Breast epithelium (tissue), 3 donors: ENCODE data around the gene KCNN3.

Experiments
- POLR2A ChIP-seq: fragments of 450-650 bp; IDR thresholded peaks from one replicate; pipeline ENCODE4 v1.6.1; 2016; ENCODE audit warnings: antibody characterized with exemption, mild to moderate bottlenecking, moderate library complexity
- POLR2AphosphoS5 ChIP-seq, 3 donors: sonication (generic); formaldehyde crosslinking; IDR thresholded peaks; one replicate each; pipeline ENCODE4 v1.6.1; 2017; ENCODE audit warnings: antibody characterized with exemption in 3 of 3
- TF ChIP-seq, protein P1 (sequence below), 3 donors: fragments of 450-650 bp; IDR thresholded peaks; one replicate each; pipeline ENCODE4 v1.5.1; 2016 to 2017; ENCODE audit warnings: antibody characterized with exemption in 3 of 3, mild to moderate bottlenecking in 3 of 3, moderate library complexity in 3 of 3

DNA sequence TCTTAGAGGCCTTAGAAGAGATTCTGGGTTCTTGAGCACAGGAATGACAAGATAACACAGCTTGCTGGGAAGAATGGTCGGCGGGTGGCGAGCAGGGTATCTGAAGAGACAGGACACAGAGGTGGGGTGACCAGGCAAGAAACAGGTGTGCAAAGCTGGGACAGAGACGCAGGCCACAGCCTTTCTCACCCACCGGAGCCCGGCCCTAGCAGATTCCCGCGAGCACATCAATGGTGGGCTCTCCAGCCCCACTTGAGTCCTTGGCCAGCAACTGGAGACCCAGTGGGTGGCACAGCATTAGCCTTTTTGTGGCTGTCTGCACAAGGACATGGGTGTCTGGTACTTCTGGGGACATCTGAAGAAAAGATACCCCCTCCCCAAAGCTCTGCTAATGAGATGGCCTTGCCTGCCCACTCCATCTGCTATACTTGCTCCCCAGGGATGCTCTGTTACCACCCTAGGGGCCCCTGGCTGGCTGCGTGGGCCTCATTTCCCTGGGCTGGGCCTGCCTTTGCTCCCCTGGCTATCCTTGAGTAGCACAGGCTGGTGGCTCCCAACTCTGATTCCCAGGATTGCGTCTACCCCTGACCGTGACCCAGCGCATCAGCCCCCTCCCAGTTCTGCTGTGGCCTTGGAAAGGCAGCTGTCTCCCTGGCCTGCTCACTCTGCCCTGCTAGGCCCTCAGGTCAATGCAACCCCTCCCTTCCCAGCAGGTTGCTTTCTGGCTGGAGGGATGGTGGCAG lies 134.8 kb downstream of the KCNN3 start:
- TF ChIP-seq, protein P1, sequence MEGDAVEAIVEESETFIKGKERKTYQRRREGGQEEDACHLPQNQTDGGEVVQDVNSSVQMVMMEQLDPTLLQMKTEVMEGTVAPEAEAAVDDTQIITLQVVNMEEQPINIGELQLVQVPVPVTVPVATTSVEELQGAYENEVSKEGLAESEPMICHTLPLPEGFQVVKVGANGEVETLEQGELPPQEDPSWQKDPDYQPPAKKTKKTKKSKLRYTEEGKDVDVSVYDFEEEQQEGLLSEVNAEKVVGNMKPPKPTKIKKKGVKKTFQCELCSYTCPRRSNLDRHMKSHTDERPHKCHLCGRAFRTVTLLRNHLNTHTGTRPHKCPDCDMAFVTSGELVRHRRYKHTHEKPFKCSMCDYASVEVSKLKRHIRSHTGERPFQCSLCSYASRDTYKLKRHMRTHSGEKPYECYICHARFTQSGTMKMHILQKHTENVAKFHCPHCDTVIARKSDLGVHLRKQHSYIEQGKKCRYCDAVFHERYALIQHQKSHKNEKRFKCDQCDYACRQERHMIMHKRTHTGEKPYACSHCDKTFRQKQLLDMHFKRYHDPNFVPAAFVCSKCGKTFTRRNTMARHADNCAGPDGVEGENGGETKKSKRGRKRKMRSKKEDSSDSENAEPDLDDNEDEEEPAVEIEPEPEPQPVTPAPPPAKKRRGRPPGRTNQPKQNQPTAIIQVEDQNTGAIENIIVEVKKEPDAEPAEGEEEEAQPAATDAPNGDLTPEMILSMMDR (IDR thresholded peaks at IDR 0.05), result no peak
- TF ChIP-seq POLR2A (no peak), POLR2AphosphoS5 (IDR thresholded peaks at IDR 0.05) (no peak)
